ENCODE results near the gene TECTA. TPM values are rescaled to one million over a fixed set of nuclear protein-coding genes. Genes with fewer than 3 reads are reported as not detected.

The TECTA gene
- polyA plus RNA-seq, 3 donors, result 0.45 TPM; not detected in 2

DNA sequence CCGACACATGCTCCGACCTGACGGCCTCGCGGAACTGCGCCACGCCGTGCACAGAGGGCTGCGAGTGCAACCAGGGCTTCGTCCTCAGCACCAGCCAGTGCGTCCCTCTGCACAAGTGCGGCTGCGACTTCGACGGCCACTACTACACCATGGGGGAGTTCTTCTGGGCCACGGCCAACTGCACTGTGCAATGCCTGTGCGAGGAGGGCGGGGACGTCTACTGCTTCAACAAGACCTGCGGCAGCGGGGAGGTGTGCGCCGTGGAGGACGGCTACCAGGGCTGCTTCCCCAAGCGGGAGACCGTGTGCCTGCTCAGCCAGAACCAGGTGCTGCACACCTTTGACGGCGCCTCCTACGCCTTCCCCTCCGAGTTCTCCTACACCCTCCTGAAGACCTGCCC, 26.8 kb downstream of the TECTA start:
- H3K4me3 ChIP-seq (replicated peaks in 1 of 3; ENCODE audit: low read depth in 2 of 3, low read length in 3 of 3), result no peak overlapping the region
- no peaks in the 10 kb centered on the region for H4K20me1 ChIP-seq (ENCODE audit: insufficient read depth, low read length)
- H3K27me3 ChIP-seq (ENCODE audit: control insufficient read depth in 2 of 2, insufficient read depth in 2 of 2, low read length in 2 of 2), result no peaks in the 10 kb centered on the region
- no peak overlapping the region for H3K4me2 ChIP-seq (replicated peaks; ENCODE audit: extremely low read depth, low read length, poor library complexity, severe bottlenecking)
- no peaks in the 10 kb centered on the region for H3K4me1 ChIP-seq (ENCODE audit: control insufficient read depth in 1 of 2, insufficient read depth in 2 of 2, low read length in 2 of 2)
- H3K9me3 ChIP-seq (replicated peaks in 1 of 2; ENCODE audit: control insufficient read depth in 1 of 2, insufficient read depth in 1 of 2, low read length in 2 of 2), result peaks cover 0 to 2% of the 10 kb centered on the region in 2 donors
- peaks cover 0 to 5% (median 3%) of the 10 kb centered on the region in 3 donors for H3K27me3 Mint-ChIP-seq (ENCODE audit: low read depth in 3 of 3)
- no peaks in the 10 kb centered on the region for H3K79me2 ChIP-seq (ENCODE audit: insufficient read depth, low read length)
- no peak overlapping the region for H3K9ac ChIP-seq (ENCODE audit: insufficient read depth, low read length, poor library complexity, severe bottlenecking)
- no peaks in the 10 kb centered on the region for H3K36me3 ChIP-seq (replicated peaks in 1 of 2; ENCODE audit: control insufficient read depth in 1 of 2, insufficient read depth in 2 of 2, low read length in 2 of 2)
- intact Hi-C loops (cut with micrococcal nuclease), result no loop called here
- H3K27ac Mint-ChIP-seq, result no peak overlapping the region
- H3K4me1 Mint-ChIP-seq, result no peaks in the 10 kb centered on the region
- H3K9me3 Mint-ChIP-seq, result peaks cover 0 to 5% (median 2%) of the 10 kb centered on the region in 7 donors
- H3K36me3 Mint-ChIP-seq, result no peaks in the 10 kb centered on the region
- 96% methylated on average over 27 of the region's 30 CpGs for WGBS (ENCODE audit: insufficient coverage)
- no peak overlapping the region for H3K4me3 Mint-ChIP-seq
- no peak overlapping the region for H2AFZ ChIP-seq (ENCODE audit: insufficient read depth, low read depth, low read length, poor library complexity, severe bottlenecking)
- TF ChIP-seq, protein P1, sequence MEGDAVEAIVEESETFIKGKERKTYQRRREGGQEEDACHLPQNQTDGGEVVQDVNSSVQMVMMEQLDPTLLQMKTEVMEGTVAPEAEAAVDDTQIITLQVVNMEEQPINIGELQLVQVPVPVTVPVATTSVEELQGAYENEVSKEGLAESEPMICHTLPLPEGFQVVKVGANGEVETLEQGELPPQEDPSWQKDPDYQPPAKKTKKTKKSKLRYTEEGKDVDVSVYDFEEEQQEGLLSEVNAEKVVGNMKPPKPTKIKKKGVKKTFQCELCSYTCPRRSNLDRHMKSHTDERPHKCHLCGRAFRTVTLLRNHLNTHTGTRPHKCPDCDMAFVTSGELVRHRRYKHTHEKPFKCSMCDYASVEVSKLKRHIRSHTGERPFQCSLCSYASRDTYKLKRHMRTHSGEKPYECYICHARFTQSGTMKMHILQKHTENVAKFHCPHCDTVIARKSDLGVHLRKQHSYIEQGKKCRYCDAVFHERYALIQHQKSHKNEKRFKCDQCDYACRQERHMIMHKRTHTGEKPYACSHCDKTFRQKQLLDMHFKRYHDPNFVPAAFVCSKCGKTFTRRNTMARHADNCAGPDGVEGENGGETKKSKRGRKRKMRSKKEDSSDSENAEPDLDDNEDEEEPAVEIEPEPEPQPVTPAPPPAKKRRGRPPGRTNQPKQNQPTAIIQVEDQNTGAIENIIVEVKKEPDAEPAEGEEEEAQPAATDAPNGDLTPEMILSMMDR (IDR thresholded peaks at IDR 0.05), result no peak
- DNase-seq, result no peak
- H3K27ac ChIP-seq (ENCODE audit: low read depth in 1 of 2, low read length in 2 of 2), result no peak overlapping the region

DNA sequence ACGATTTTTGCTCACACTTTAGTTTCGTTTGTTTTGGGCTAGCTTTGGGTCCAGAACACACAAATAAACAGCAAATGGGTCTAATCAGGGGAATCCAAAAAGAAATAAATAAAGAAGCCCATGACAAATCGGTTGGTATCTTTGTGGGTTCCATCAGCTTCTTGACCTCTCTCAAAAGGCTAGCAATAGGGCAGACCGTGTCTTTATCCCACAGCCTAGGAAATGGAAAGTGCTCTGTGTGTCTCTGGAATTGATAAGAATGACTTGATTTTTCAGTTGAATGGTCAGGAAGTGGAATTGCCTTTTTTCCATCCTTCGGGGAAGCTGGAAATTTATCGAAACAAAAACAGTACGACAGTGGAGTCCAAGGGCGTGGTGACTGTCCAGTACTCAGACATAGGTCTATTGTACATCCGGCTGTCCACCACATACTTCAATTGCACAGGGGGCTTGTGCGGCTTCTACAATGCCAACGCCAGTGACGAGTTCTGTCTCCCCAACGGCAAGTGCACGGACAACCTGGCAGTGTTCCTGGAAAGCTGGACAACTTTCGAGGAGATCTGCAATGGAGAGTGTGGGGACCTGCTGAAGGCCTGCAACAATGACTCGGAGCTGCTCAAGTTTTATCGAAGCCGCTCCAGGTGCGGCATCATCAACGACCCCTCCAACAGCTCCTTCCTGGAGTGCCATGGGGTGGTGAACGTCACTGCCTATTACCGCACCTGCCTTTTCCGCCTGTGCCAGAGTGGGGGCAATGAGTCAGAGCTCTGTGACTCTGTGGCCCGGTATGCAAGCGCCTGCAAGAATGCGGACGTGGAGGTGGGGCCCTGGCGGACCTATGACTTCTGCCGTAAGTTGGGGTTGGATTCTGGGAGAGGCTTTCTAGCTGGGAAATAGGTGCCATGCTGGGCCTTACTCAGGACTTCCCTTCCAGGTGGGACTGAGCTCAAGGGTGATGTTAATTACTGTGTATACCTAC, 28.6 kb downstream of the TECTA start:
- H3K27ac Mint-ChIP-seq, result no peak overlapping the region
- H3K36me3 Mint-ChIP-seq, result no peaks in the 10 kb centered on the region
- no peak overlapping the region for H3K9ac ChIP-seq (ENCODE audit: insufficient read depth, low read length, poor library complexity, severe bottlenecking)

More for the DNA sequence above, 28.6 kb downstream of the TECTA start:
- Histone ChIP-seq H3K9me3 (replicated peaks in 1 of 2; ENCODE audit: control insufficient read depth in 1 of 2, insufficient read depth in 1 of 2, low read length in 2 of 2) (no peaks in the 10 kb centered on the region), H3K27me3 (ENCODE audit: control insufficient read depth in 2 of 2, insufficient read depth in 2 of 2, low read length in 2 of 2) (no peaks in the 10 kb centered on the region), H3K4me2 (replicated peaks; ENCODE audit: extremely low read depth, low read length, poor library complexity, severe bottlenecking) (no peak overlapping the region), H3K4me1 (ENCODE audit: control insufficient read depth in 1 of 2, insufficient read depth in 2 of 2, low read length in 2 of 2) (no peaks in the 10 kb centered on the region), H4K20me1 (ENCODE audit: insufficient read depth, low read length) (no peaks in the 10 kb centered on the region), H2AFZ (ENCODE audit: insufficient read depth, low read depth, low read length, poor library complexity, severe bottlenecking) (no peak overlapping the region), H3K36me3 (replicated peaks in 1 of 2; ENCODE audit: control insufficient read depth in 1 of 2, insufficient read depth in 2 of 2, low read length in 2 of 2) (no peaks in the 10 kb centered on the region), H3K4me3 (replicated peaks in 1 of 3; ENCODE audit: low read depth in 2 of 3, low read length in 3 of 3) (no peak overlapping the region), H3K27ac (ENCODE audit: low read depth in 1 of 2, low read length in 2 of 2) (no peak overlapping the region), H3K79me2 (ENCODE audit: insufficient read depth, low read length) (no peaks in the 10 kb centered on the region)
- intact Hi-C loops (cut with micrococcal nuclease), result no loop called here
- no peaks in the 10 kb centered on the region for H3K4me1 Mint-ChIP-seq
- DNase-seq, result no peak
- H3K4me3 Mint-ChIP-seq, result no peak overlapping the region
- 96% methylated on average over 21 of the region's 29 CpGs for WGBS (ENCODE audit: insufficient coverage)
- H3K9me3 Mint-ChIP-seq, result peaks cover 0 to 3% (median 0%) of the 10 kb centered on the region in 7 donors
- TF ChIP-seq, protein P1 (IDR thresholded peaks at IDR 0.05), result no peak
- H3K27me3 Mint-ChIP-seq (ENCODE audit: low read depth in 3 of 3), result peaks cover 0 to 8% (median 1%) of the 10 kb centered on the region in 3 donors

Measured in CD14-positive monocyte (primary cell).